B cell (primary cell): ENCODE measurements around the gene MLLT10.

ENCODE experiments used
- EZH2 ChIP-seq: IDR thresholded peaks from 2 replicates; pipeline ENCODE4 v1.6.1; 2012; ENCODE audit warnings: borderline replicate concordance, low read depth, mild to moderate bottlenecking, moderate library complexity, low read length; ENCODE audit not compliant: insufficient read depth, poor library complexity, severe bottlenecking
- TF ChIP-seq, protein P1 (sequence below): fragments of 200-600 bp; IDR thresholded peaks from one replicate; pipeline ENCODE4 v1.8.0; 2022; ENCODE audit warnings: antibody characterized with exemption, mild to moderate bottlenecking

DNA sequence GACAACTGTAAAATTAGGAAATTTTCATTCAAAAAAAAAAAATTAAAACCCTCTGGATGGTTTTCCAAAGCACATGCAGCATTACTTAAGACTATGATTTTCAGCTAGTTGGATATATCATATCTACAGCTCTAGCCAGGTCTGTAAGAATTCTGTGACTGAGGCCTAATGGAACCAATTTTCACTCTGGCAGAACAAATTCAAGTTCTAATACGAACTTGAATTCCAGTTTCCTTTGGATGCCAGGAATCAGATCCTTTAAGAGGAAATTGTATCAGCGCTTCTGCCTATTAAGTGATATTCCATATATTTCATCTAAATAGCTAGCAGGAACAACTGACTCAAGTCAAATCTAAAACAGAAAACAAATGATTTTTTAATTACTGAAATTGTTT is 43.3 kb upstream of the MLLT10 start:
- TF ChIP-seq, protein P1, sequence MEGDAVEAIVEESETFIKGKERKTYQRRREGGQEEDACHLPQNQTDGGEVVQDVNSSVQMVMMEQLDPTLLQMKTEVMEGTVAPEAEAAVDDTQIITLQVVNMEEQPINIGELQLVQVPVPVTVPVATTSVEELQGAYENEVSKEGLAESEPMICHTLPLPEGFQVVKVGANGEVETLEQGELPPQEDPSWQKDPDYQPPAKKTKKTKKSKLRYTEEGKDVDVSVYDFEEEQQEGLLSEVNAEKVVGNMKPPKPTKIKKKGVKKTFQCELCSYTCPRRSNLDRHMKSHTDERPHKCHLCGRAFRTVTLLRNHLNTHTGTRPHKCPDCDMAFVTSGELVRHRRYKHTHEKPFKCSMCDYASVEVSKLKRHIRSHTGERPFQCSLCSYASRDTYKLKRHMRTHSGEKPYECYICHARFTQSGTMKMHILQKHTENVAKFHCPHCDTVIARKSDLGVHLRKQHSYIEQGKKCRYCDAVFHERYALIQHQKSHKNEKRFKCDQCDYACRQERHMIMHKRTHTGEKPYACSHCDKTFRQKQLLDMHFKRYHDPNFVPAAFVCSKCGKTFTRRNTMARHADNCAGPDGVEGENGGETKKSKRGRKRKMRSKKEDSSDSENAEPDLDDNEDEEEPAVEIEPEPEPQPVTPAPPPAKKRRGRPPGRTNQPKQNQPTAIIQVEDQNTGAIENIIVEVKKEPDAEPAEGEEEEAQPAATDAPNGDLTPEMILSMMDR = no peak
- no peak for TF ChIP-seq EZH2
